ENCODE measurements around the gene GRIK4.

GRIK4 gene

DNA sequence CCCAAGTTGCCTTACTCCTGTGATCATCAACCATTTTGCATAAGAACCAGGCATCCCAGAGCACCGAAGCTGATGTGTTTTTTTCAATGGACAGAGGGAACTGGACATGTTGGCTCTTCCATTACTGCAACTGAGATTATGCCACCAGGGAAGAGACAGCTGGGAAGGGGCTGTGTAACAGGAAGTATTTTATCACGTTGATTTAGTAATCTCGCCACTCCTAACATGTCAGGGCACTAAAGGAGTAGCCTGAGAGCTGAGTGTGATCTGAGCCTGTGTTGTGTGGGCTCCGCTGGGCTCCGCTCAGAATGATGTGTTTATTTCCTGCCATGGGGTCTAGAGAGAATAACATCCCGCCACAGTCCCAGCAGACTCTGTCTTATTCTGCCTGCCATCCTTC is 165.4 kb downstream of the GRIK4 start:
- ATAC-seq (no peak), DNase-seq (no peak)

- ATAC-seq: no peak
Measured at GRCh38 chr11:120680322-120680721, 168.8 kb downstream of the GRIK4 start.

DNA sequence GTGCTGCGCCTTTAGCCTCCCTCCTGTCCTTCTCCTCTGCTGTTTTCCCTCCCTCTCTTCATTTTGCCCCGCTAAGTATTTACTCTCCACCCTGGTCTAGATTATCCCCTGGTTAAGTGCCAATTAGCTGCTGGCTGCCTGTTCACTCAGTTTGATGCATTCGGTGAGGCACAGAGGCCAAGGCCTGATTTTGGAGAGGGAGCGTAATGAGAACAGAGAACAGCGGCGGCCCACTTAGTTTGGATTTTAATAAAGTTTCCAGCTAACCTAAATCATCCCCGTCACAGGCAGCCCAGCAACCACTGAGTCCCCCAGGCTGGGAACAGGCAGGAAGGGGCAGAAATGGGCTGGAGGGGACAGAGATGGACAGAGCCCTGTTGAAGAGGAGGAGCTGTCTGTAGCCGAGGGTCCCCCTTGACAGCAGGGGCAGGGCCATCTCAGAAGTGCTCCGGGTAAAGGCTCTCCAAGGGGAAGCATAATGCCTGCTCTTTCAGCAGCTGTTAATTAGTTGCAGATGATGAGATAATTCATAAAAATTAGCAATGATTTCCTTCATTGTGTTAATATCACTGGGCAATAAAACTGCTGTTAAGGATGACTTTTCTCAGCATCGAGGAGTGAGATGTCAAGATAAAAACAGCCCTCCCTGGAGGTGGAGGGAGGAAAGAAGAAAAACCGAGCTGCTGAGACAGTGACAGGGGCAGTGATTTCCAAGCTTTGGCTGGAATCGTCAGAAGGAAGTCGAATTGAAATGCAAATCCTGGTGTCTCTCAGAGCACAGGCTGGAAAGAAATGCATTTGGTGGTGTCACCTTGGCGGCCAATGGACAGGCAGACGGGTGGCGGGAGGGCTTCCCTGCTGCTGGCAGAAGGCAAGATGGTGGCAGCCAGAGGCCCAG is 170.1 kb downstream of the GRIK4 start:
- ATAC-seq: no peak
- DNase-seq: no peak

More at GRCh38 chr11:120680322-120680721, 168.8 kb downstream of the GRIK4 start:
- no peak for DNase-seq

- ATAC-seq: no peak
- DNase-seq: no peak
Measured at GRCh38 chr11:120682332-120682649, 170.7 kb downstream of the GRIK4 start.

- no peak for DNase-seq
- ATAC-seq: no peak
Measured at GRCh38 chr11:120682866-120683265, 171.3 kb downstream of the GRIK4 start.

DNA sequence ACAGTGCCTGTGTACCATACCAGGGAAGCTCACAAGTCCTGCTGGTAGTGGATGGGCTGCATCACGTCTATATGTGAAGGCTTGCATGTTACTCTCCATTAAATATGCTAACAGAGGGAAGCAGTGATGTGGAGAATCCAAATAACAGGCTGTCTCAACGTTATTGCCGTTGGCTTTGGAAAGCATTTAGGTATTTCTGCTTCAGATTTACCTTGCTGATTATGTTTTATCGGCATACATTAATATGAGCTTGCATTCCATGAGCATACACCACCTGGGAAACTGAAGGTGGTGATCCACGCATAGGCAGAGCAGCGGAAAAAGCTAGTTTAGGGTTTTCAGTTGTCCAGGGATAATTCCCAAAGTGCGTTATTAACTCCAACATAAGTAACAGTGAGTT is 175.0 kb downstream of the GRIK4 start:
- DNase-seq: no peak
- ATAC-seq: no peak

GRCh38 chr11:120688163-120688562 is 176.6 kb downstream of the GRIK4 start:
- ATAC-seq (no peak), DNase-seq (no peak)

- DNase-seq (no peak), ATAC-seq (no peak)
Measured at GRCh38 chr11:120689596-120690275, 178.2 kb downstream of the GRIK4 start.

GRCh38 chr11:120690406-120690805 is 178.9 kb downstream of the GRIK4 start:
- DNase-seq (no peak), ATAC-seq (no peak)

GRCh38 chr11:120694726-120695125 is 183.2 kb downstream of the GRIK4 start:
- ATAC-seq (no peak), DNase-seq (no peak)

GRCh38 chr11:120695426-120695825 is 183.9 kb downstream of the GRIK4 start:
- ATAC-seq (no peak), DNase-seq (no peak)

DNA sequence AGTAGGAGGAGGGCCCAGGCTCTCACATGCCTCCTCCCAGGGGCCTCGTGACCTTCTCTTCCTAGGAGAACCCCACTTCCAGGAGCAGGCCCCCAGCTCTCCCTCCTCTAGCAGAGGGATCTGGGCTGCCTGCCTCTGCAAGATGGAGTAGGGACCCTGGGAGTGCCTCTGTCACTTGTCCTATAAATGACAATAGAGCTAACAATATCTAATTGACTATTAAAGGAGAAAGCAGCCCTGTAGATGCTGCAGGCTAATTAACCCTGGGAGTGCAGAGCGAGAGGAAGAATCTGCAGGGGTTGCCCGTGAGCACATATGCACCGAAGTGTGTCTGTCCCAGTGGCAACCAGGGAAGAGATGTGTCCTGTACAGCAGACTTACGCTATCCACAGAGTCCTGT is 184.4 kb downstream of the GRIK4 start:
- no peak for ATAC-seq
- no peak for DNase-seq

- no peak for DNase-seq
- ATAC-seq: no peak
Measured at GRCh38 chr11:120696597-120697218, 185.2 kb downstream of the GRIK4 start.

GRCh38 chr11:120698918-120699317 is 187.4 kb downstream of the GRIK4 start:
- DNase-seq (no peak), ATAC-seq (no peak)

DNA sequence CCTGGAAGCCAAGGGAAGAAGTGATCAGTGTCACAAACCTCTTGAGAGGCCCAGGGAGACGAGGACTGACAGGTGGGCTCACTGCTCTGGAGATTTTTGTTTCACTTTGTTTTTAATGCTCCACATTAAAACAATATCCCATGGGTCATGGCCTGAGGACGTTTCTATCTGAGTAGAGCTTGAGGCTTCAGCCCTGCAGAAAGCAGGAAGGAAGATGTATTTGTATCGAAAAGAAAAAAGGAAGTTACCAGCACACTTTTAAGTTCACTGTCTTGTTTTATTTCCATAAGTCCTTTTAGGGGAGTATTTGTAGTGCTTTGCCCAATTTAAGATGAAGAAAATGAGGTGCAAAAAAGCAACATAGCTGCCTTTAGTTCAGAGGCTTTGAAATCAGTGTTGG is 191.1 kb downstream of the GRIK4 start:
- no peak for ATAC-seq
- no peak for DNase-seq

DNA sequence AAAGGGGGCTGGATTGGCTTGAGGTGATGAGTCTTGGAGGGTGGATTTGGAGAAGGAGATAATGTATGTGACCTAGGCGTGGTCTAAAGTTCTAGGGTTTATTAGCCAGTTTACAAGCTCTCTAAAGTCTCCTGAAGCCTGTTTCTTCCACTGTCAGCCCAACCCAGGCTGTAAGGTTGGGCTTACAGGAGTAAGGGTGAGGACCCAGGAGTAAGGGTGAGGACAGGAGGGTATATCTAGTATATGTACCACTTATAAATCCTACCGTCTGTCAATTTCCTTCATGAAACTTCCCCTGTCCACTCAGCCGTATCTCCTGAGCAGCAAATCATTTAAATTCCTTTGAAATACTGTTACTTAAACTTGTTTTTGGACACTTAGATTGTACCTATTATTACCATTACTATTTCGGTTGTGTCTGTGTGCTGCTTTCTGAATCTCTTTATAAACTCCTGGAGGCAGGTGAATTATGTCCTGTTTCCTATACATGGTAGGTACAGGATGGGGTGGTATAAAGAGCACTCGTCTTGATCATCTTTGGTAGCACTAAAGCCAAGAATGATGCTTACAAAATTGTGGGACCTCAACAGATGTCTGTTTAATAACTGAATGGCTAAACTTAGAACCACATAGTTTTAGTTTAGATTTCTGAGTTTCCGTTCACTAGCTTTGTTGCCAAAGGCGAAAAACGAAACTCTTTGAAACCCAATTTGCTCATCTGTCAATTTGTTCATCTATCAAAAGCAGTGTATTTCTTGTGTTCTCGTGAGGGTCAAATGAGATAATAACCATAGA is 192.0 kb downstream of the GRIK4 start:
- no peak for ATAC-seq
- DNase-seq: no peak

DNA sequence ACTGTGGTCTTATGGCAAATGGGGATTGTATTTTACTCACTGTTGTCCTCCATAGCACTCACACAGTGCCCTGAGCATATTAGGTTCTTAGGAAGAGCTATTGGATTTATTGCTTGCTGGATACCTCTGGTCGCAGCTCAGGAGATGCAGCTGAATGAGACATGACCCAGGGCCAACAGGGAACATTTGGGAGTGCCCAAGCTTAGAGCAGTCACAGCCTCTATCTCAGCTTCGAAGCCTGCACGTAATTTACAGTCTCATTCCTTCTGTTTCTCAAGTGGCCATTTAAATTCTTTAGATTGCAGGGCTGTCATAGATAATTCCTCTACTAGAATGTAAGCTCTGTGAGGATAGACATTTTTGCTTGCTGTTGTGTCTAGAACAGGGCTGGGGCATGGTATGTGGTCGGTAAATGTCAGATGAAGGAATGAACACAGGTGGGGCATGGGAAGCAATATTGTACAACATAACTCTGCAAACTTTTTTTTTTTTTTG is 192.8 kb downstream of the GRIK4 start:
- ATAC-seq (no peak), DNase-seq (no peak)

- ATAC-seq (no peak), DNase-seq (no peak)
Measured at GRCh38 chr11:120706257-120706656, 194.7 kb downstream of the GRIK4 start.

- ATAC-seq (no peak), DNase-seq (no peak)
Measured at GRCh38 chr11:120707098-120707497, 195.6 kb downstream of the GRIK4 start.

- DNase-seq (no peak), ATAC-seq (no peak)
Measured at GRCh38 chr11:120707663-120708062, 196.1 kb downstream of the GRIK4 start.

DNA sequence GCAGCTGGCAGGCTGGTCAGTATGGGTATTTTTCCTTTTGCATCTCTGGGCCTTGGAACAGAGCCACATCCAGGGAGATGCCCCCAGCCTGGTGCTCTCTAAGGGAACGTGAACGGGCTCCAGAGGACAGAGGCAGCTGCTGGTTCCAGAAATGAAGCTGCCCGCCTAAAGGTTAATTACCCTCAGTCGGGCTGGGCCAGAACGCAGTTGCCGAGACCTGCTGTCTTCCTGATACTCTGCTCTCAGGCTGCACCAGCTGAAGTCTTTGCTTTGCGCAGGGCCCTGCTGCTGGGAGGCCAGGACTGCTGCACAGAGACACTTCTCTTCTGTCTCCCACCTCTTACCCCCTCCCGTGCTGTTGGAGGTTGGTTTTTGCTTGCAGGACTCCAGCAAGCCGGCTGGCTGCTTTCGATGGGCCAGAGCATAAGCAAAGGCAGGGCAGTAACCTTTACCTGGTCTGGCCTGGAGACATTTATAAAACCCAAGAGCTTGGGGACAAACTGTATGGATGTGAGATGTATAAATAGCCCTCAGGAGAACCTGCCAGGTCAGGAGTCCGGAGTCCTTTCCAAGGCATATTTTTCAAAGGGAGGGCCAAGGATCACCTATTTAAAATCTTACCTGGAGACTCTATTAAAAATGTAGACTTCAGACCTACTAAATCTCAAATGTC is 197.1 kb downstream of the GRIK4 start:
- DNase-seq (no peak), ATAC-seq (no peak)

- DNase-seq (no peak), ATAC-seq (no peak)
Measured at GRCh38 chr11:120709808-120710207, 198.3 kb downstream of the GRIK4 start.
